T-helper 17 cell (primary cell): ENCODE measurements around the gene ABL2. TPM values are rescaled to one million over a fixed set of nuclear protein-coding genes. Genes with fewer than 3 reads are reported as not detected.

Source experiments
- ATAC-seq: fragments of 150-1000 bp; cut with Tn5 transposase; 2 replicates; pipeline ENCODE4 v1.10.0; 2021; ENCODE audit warnings: mild to moderate bottlenecking, moderate library complexity
- DNase-seq, 3 donors: peaks; one replicate each; pipeline versions ENCODE4 v3.0.0 to v3.0.0-alpha.2; 2020 to 2021
- H3K9me3 ChIP-seq: one replicate; pipeline ENCODE4 v1.7.0; 2013; ENCODE audit warnings: low read length, mild to moderate bottlenecking; ENCODE audit not compliant: control insufficient read depth, poor library complexity, severe bottlenecking
- H3K27ac Mint-ChIP-seq: one replicate; pipeline ENCODE4 v1.8.0; 2022; ENCODE audit warnings: mild to moderate bottlenecking, moderate library complexity, mixed read lengths
- H3K27me3 Mint-ChIP-seq: one replicate; pipeline ENCODE4 v1.8.0; 2022; ENCODE audit warnings: mixed read lengths
- H3K36me3 Mint-ChIP-seq: one replicate; pipeline ENCODE4 v1.8.0; 2022; ENCODE audit warnings: low read depth, mixed read lengths
- H3K4me1 Mint-ChIP-seq: one replicate; pipeline ENCODE4 v1.8.0; 2022; ENCODE audit warnings: mild to moderate bottlenecking, mixed read lengths
- H3K4me3 Mint-ChIP-seq: one replicate; pipeline ENCODE4 v1.8.0; 2022; ENCODE audit warnings: mild to moderate bottlenecking, moderate library complexity, mixed read lengths
- total RNA-seq, 4 donors: library from RNA in 2 of 4; stranded (reverse) in 2 of 4; gene quantifications; one replicate each; pipeline ENCODE4 v1.2.3 and lab custom pipeline; 2022 to 2026

ABL2 gene
- total RNA-seq, 2 donors from 2014 or later = 12.5 to 15.3 TPM

- H3K9me3 ChIP-seq = no peaks in the 10 kb centered on the region
- Mint-ChIP-seq H3K4me1 (no peaks in the 10 kb centered on the region), H3K27me3 (no peaks in the 10 kb centered on the region), H3K4me3 (no peak overlapping the region), H3K27ac (no peak overlapping the region), H3K36me3 (no peaks in the 10 kb centered on the region)
- DNase-seq (no peak), ATAC-seq (no peak)
These were observed 124.7 kb downstream of the ABL2 start for GRCh38 chr1:179104611-179105250.

GRCh38 chr1:179103999-179104398 lies 125.5 kb downstream of the ABL2 start:
- no peaks in the 10 kb centered on the region for H3K9me3 ChIP-seq
- H3K36me3 Mint-ChIP-seq = no peaks in the 10 kb centered on the region
- H3K4me1 Mint-ChIP-seq = no peaks in the 10 kb centered on the region
- DNase-seq = no peak
- ATAC-seq = no peak
- H3K27ac Mint-ChIP-seq = no peak overlapping the region
- no peaks in the 10 kb centered on the region for H3K27me3 Mint-ChIP-seq
- H3K4me3 Mint-ChIP-seq = no peak overlapping the region

GRCh38 chr1:179101566-179101965 lies 127.9 kb downstream of the ABL2 start:
- Mint-ChIP-seq H3K27me3 (no peaks in the 10 kb centered on the region), H3K27ac (no peak overlapping the region), H3K4me3 (no peak overlapping the region), H3K36me3 (no peaks in the 10 kb centered on the region), H3K4me1 (no peaks in the 10 kb centered on the region)
- ATAC-seq (no peak), DNase-seq (no peak)
- H3K9me3 ChIP-seq = no peaks in the 10 kb centered on the region

GRCh38 chr1:179099891-179100290 lies 129.6 kb downstream of the ABL2 start:
- H3K4me1 Mint-ChIP-seq = no peaks in the 10 kb centered on the region
- H3K9me3 ChIP-seq = no peaks in the 10 kb centered on the region
- H3K27ac Mint-ChIP-seq = no peak overlapping the region
- no peaks in the 10 kb centered on the region for H3K36me3 Mint-ChIP-seq
- ATAC-seq (no peak), DNase-seq (no peak)
- no peaks in the 10 kb centered on the region for H3K27me3 Mint-ChIP-seq
- H3K4me3 Mint-ChIP-seq = no peak overlapping the region

- H3K36me3 Mint-ChIP-seq = peaks cover 5% of the 10 kb centered on the region
- H3K27me3 Mint-ChIP-seq = no peaks in the 10 kb centered on the region
- DNase-seq (no peak), ATAC-seq (no peak)
- peak overlapping the region; percentile 45 for H3K27ac Mint-ChIP-seq
- no peaks in the 10 kb centered on the region for H3K9me3 ChIP-seq
- peaks cover 19% of the 10 kb centered on the region for H3K4me1 Mint-ChIP-seq
- H3K4me3 Mint-ChIP-seq = no peak overlapping the region
These were observed 133.6 kb downstream of the ABL2 start for GRCh38 chr1:179095924-179096323.

GRCh38 chr1:179095377-179095776 lies 134.1 kb downstream of the ABL2 start:
- ATAC-seq (no peak), DNase-seq (no peak)
- Mint-ChIP-seq H3K27me3 (no peaks in the 10 kb centered on the region), H3K4me3 (no peak overlapping the region), H3K27ac (peak overlapping the region; percentile 45), H3K4me1 (peaks cover 20% of the 10 kb centered on the region), H3K36me3 (peaks cover 5% of the 10 kb centered on the region)
- no peaks in the 10 kb centered on the region for H3K9me3 ChIP-seq

GRCh38 chr1:179094818-179095217 lies 134.7 kb downstream of the ABL2 start:
- no peak for DNase-seq

GRCh38 chr1:179092896-179093461 lies 136.5 kb downstream of the ABL2 start:
- Mint-ChIP-seq H3K27me3 (no peaks in the 10 kb centered on the region), H3K36me3 (peaks cover 5% of the 10 kb centered on the region), H3K27ac (peak overlapping the region; percentile 73), H3K4me1 (peaks cover 22% of the 10 kb centered on the region), H3K4me3 (peak overlapping the region; percentile 55)
- DNase-seq = no peak
- ATAC-seq = no peak
- no peaks in the 10 kb centered on the region for H3K9me3 ChIP-seq

More at GRCh38 chr1:179094818-179095217, 134.7 kb downstream of the ABL2 start:
- Mint-ChIP-seq H3K4me1 (peaks cover 22% of the 10 kb centered on the region), H3K4me3 (no peak overlapping the region), H3K27ac (no peak overlapping the region), H3K27me3 (no peaks in the 10 kb centered on the region), H3K36me3 (peaks cover 5% of the 10 kb centered on the region)
- ATAC-seq = no peak
- H3K9me3 ChIP-seq = no peaks in the 10 kb centered on the region

- no peak for ATAC-seq
- H3K4me1 Mint-ChIP-seq = peaks cover 22% of the 10 kb centered on the region
- H3K9me3 ChIP-seq = no peaks in the 10 kb centered on the region
- H3K27ac Mint-ChIP-seq = no peak overlapping the region
- DNase-seq = no peak
- no peaks in the 10 kb centered on the region for H3K27me3 Mint-ChIP-seq
- peaks cover 5% of the 10 kb centered on the region for H3K36me3 Mint-ChIP-seq
- no peak overlapping the region for H3K4me3 Mint-ChIP-seq
These were observed 137.7 kb downstream of the ABL2 start for GRCh38 chr1:179091691-179092165.

- H3K9me3 ChIP-seq = no peaks in the 10 kb centered on the region
- Mint-ChIP-seq H3K4me3 (no peak overlapping the region), H3K27me3 (no peaks in the 10 kb centered on the region), H3K27ac (peak overlapping the region; percentile 87), H3K36me3 (peaks cover 5% of the 10 kb centered on the region), H3K4me1 (peaks cover 24% of the 10 kb centered on the region)
- ATAC-seq (no peak), DNase-seq (no peak)
These were observed 138.6 kb downstream of the ABL2 start for GRCh38 chr1:179090923-179091322.

GRCh38 chr1:179090522-179090921 lies 139.0 kb downstream of the ABL2 start:
- Mint-ChIP-seq H3K27ac (peak overlapping the region; percentile 87), H3K4me1 (peaks cover 24% of the 10 kb centered on the region), H3K36me3 (peaks cover 5% of the 10 kb centered on the region), H3K4me3 (no peak overlapping the region), H3K27me3 (no peaks in the 10 kb centered on the region)
- no peaks in the 10 kb centered on the region for H3K9me3 ChIP-seq
- ATAC-seq = no peak
- no peak for DNase-seq

GRCh38 chr1:179089827-179090482 lies 139.5 kb downstream of the ABL2 start:
- H3K36me3 Mint-ChIP-seq = peaks cover 5% of the 10 kb centered on the region
- H3K4me1 Mint-ChIP-seq = peaks cover 24% of the 10 kb centered on the region
- DNase-seq (no peak), ATAC-seq (no peak)
- H3K27ac Mint-ChIP-seq = peak overlapping the region; percentile 87
- H3K4me3 Mint-ChIP-seq = no peak overlapping the region
- H3K27me3 Mint-ChIP-seq = no peaks in the 10 kb centered on the region
- H3K9me3 ChIP-seq = no peaks in the 10 kb centered on the region

GRCh38 chr1:179087665-179088064 lies 141.8 kb downstream of the ABL2 start:
- Mint-ChIP-seq H3K4me3 (no peak overlapping the region), H3K27ac (peak overlapping the region; percentile 11), H3K4me1 (peaks cover 16% of the 10 kb centered on the region), H3K36me3 (no peaks in the 10 kb centered on the region), H3K27me3 (no peaks in the 10 kb centered on the region)
- DNase-seq (no peak), ATAC-seq (no peak)
- no peaks in the 10 kb centered on the region for H3K9me3 ChIP-seq
